ENCODE measurements around the gene KCP. TPM values are rescaled to one million over a fixed set of nuclear protein-coding genes. Genes with fewer than 3 reads are reported as not detected.

KCP gene
- total and polyA plus RNA-seq, 2 of the 13 experiments (the other 11 are each of a cell fraction or from before 2014, with no cell fraction given): 0.37 to 1.0 TPM

DNA sequence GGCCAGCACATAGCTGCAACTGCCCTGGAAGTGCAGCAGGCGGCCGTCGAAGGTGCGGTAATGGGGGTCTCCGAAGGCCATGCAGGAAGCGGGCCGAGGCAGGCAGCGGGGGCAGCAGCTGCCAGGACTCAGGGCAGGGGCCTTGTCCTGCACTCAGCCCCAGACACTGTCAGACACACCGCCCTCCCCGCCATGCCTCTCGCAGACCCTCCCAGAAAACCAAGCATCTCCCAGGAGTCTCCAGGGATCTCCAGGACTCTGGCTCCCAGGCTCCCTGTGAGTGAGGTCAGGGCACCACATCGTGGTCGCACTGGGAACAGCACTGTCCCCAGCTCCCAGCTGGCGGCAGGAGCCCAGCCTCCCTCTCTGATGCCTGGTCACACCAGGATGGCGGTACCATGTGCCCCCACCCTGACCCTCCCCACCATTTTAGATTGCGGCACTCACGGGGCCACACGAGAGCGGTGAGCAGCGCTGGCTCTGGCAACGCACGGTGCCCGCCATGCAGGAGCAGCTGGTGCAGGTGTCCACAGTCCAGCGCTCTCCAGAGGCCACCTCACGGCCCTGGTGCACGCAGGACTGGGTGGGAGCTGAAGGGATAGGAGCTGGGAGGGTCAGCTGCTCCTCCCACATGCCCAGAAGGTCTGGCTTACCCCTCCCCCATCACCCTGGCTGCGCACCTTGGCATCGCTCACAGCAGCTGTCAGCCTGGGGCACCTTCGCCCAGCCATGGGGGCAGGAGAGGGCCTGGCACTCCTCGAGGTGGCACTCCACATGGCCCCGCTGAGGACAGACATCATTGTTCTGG lies 30.4 kb downstream of the KCP start (continued):
- TF ChIP-seq SMC3 (IDR thresholded peaks at IDR 0.05; ENCODE audit: low read length) (peak; percentile 61), ZNF557 (CRISPR knock-in tag; IDR thresholded peaks at IDR 0.05) (no peak), ISL2 (CRISPR knock-in tag; IDR thresholded peaks at IDR 0.05) (no peak), RFX3 (CRISPR knock-in tag; IDR thresholded peaks at IDR 0.05) (no peak), HNRNPK (IDR thresholded peaks at IDR 0.05; ENCODE audit: low read depth, low read length, poor library complexity, severe bottlenecking) (no peak), JARID2 (CRISPR knock-in tag; IDR thresholded peaks at IDR 0.05; ENCODE audit: insufficient replicate concordance) (no peak), SALL1 (CRISPR knock-in tag; IDR thresholded peaks at IDR 0.05) (peak; percentile 27; the same call in 1 of the 2 replicates), SMAD9 (CRISPR knock-in tag; IDR thresholded peaks at IDR 0.05) (no peak), ZNF335 (CRISPR knock-in tag; IDR thresholded peaks at IDR 0.05) (no peak), ZNF251 (CRISPR knock-in tag; IDR thresholded peaks at IDR 0.05) (no peak), PAWR (CRISPR knock-in tag; IDR thresholded peaks at IDR 0.05; ENCODE audit: borderline replicate concordance) (no peak), SMAD1 (CRISPR knock-in tag; IDR thresholded peaks at IDR 0.05; ENCODE audit: borderline replicate concordance, low read depth) (no peak), CBX2 (IDR thresholded peaks at IDR 0.05; ENCODE audit: low read depth, low read length) (no peak), CBX2 (CRISPR knock-in tag; IDR thresholded peaks at IDR 0.05; ENCODE audit: low read depth) (no peak)
- TF ChIP-seq, protein P1, sequence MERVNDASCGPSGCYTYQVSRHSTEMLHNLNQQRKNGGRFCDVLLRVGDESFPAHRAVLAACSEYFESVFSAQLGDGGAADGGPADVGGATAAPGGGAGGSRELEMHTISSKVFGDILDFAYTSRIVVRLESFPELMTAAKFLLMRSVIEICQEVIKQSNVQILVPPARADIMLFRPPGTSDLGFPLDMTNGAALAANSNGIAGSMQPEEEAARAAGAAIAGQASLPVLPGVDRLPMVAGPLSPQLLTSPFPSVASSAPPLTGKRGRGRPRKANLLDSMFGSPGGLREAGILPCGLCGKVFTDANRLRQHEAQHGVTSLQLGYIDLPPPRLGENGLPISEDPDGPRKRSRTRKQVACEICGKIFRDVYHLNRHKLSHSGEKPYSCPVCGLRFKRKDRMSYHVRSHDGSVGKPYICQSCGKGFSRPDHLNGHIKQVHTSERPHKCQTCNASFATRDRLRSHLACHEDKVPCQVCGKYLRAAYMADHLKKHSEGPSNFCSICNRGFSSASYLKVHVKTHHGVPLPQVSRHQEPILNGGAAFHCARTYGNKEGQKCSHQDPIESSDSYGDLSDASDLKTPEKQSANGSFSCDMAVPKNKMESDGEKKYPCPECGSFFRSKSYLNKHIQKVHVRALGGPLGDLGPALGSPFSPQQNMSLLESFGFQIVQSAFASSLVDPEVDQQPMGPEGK (CRISPR knock-in tag; IDR thresholded peaks at IDR 0.05): peak; percentile 18; the same call in 1 of the 2 replicates
- TF ChIP-seq, protein P2, sequence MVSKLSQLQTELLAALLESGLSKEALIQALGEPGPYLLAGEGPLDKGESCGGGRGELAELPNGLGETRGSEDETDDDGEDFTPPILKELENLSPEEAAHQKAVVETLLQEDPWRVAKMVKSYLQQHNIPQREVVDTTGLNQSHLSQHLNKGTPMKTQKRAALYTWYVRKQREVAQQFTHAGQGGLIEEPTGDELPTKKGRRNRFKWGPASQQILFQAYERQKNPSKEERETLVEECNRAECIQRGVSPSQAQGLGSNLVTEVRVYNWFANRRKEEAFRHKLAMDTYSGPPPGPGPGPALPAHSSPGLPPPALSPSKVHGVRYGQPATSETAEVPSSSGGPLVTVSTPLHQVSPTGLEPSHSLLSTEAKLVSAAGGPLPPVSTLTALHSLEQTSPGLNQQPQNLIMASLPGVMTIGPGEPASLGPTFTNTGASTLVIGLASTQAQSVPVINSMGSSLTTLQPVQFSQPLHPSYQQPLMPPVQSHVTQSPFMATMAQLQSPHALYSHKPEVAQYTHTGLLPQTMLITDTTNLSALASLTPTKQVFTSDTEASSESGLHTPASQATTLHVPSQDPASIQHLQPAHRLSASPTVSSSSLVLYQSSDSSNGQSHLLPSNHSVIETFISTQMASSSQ (IDR thresholded peaks at IDR 0.05; ENCODE audit: low read depth): no peak
- TF ChIP-seq, protein P2 (CRISPR knock-in tag; IDR thresholded peaks at IDR 0.05; ENCODE audit: borderline replicate concordance): no peak
- TF ChIP-seq, protein P3, sequence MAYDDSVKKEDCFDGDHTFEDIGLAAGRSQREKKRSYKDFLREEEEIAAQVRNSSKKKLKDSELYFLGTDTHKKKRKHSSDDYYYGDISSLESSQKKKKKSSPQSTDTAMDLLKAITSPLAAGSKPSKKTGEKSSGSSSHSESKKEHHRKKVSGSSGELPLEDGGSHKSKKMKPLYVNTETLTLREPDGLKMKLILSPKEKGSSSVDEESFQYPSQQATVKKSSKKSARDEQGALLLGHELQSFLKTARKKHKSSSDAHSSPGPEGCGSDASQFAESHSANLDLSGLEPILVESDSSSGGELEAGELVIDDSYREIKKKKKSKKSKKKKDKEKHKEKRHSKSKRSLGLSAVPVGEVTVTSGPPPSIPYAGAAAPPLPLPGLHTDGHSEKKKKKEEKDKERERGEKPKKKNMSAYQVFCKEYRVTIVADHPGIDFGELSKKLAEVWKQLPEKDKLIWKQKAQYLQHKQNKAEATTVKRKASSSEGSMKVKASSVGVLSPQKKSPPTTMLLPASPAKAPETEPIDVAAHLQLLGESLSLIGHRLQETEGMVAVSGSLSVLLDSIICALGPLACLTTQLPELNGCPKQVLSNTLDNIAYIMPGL (CRISPR knock-in tag; IDR thresholded peaks at IDR 0.05; ENCODE audit: borderline replicate concordance in 1 of 2, low read depth in 1 of 2): peak in 1 of 2 experiments; percentile 41; a peak in 2 of 4 replicates
- TF ChIP-seq, protein P4, sequence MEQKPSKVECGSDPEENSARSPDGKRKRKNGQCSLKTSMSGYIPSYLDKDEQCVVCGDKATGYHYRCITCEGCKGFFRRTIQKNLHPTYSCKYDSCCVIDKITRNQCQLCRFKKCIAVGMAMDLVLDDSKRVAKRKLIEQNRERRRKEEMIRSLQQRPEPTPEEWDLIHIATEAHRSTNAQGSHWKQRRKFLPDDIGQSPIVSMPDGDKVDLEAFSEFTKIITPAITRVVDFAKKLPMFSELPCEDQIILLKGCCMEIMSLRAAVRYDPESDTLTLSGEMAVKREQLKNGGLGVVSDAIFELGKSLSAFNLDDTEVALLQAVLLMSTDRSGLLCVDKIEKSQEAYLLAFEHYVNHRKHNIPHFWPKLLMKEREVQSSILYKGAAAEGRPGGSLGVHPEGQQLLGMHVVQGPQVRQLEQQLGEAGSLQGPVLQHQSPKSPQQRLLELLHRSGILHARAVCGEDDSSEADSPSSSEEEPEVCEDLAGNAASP (CRISPR knock-in tag; IDR thresholded peaks at IDR 0.05; ENCODE audit: borderline replicate concordance): 0 out of 2 replicates have a peak, but pooled peaks have one; percentile 24
